Right forelimb (tissue), 1 donor: ENCODE measurements around the gene SEMA4A.
A peak's percentile ranks its signal among the peaks of the same experiment; 100 is the strongest.
"Not testable (repeated sequence)": the region's sequence is repeated elsewhere in the genome, so short reads cannot be mapped to it uniquely, and the experiment has no call there.

Source experiments
- DNase-seq: peaks from one replicate; pipeline ENCODE4 v3.0.0-alpha.2; 2018

Gene SEMA4A

GRCh38 chr1:156198831-156199349, 45.5 kb downstream of the SEMA4A start:
- DNase-seq: no peak

GRCh38 chr1:156200044-156200443, 46.7 kb downstream of the SEMA4A start:
- no peak for DNase-seq

- DNase-seq: no peak
These were observed 49.9 kb downstream of the SEMA4A start for GRCh38 chr1:156203331-156203730.

GRCh38 chr1:156204686-156205085, 51.3 kb downstream of the SEMA4A start:
- DNase-seq: no peak

GRCh38 chr1:156211243-156211642, 57.9 kb downstream of the SEMA4A start:
- DNase-seq: no peak

GRCh38 chr1:156212130-156212529, 58.7 kb downstream of the SEMA4A start:
- DNase-seq: no peak

- peak; percentile 98 for DNase-seq
These were observed 59.7 kb downstream of the SEMA4A start, which contains the start of gene PMF1 for GRCh38 chr1:156212833-156213643. TSS of gene PMF1 (plus strand) at chr1:156213007. CDS start at chr1:156213016, 9 bp downstream.

- DNase-seq: no peak
These were observed 60.2 kb downstream of the SEMA4A start for GRCh38 chr1:156213644-156213966.

GRCh38 chr1:156214024-156214748, 60.8 kb downstream of the SEMA4A start:
- no peak for DNase-seq

- not testable (repeated sequence) for DNase-seq
These were observed 63.1 kb downstream of the SEMA4A start for GRCh38 chr1:156216361-156217086.

- DNase-seq: no peak
These were observed 64.5 kb downstream of the SEMA4A start for GRCh38 chr1:156217871-156218270.

GRCh38 chr1:156220226-156220625, 66.8 kb downstream of the SEMA4A start:
- DNase-seq: no peak

GRCh38 chr1:156221986-156222692, 68.8 kb downstream of the SEMA4A start:
- DNase-seq: no peak

- DNase-seq: no peak
These were observed 72.3 kb downstream of the SEMA4A start for GRCh38 chr1:156225677-156226014.

GRCh38 chr1:156226116-156226538, 72.7 kb downstream of the SEMA4A start:
- no peak for DNase-seq

- no peak for DNase-seq
These were observed 73.4 kb downstream of the SEMA4A start for GRCh38 chr1:156226782-156227181.
